Transverse colon (tissue), 3 donors: ENCODE results near the gene FURIN.

Experiments
- CTCF ChIP-seq, 5 experiments: fragments of 200-600 bp in 3 of 5; fragments of 450-650 bp in 2 of 5; sonication (generic) in 3 of 5; IDR thresholded peaks; 1 replicate in 2 of 5; 2 replicates in 3 of 5; pipeline ENCODE4 v1.5.1; 2016 to 2017; ENCODE audit warnings: antibody characterized with exemption in 5 of 5, inconsistent platforms in 3 of 5, mild to moderate bottlenecking in 2 of 5, moderate library complexity in 1 of 5
- POLR2A ChIP-seq: fragments of 450-650 bp; IDR thresholded peaks from one replicate; pipeline ENCODE4 v1.6.1; 2016; ENCODE audit warnings: antibody characterized with exemption, mild to moderate bottlenecking, moderate library complexity

- TF ChIP-seq CTCF (IDR thresholded peaks at IDR 0.05) (no peak), POLR2A (no peak)
These were observed 4.4 kb upstream of the FURIN start for GRCh38 chr15:90863987-90864386.
